Osteocyte (in vitro differentiated cells): ENCODE measurements around the gene FLNC. TPM values are rescaled to one million over a fixed set of nuclear protein-coding genes. Genes with fewer than 3 reads are reported as not detected.

ENCODE experiments used
- DNase-seq: peaks from one replicate; pipeline ENCODE4 v3.0.0; 2021; ENCODE audit warnings: mixed read lengths; ENCODE audit not compliant: unreplicated experiment; ENCODE audit errors: extremely low spot score
- H3K27ac Mint-ChIP-seq: one replicate; pipeline ENCODE4 v1.8.0; 2021; ENCODE audit warnings: mild to moderate bottlenecking, mixed read lengths; ENCODE audit not compliant: unreplicated experiment
- H3K27me3 Mint-ChIP-seq: one replicate; pipeline ENCODE4 v1.8.0; 2021; ENCODE audit warnings: mixed read lengths; ENCODE audit not compliant: unreplicated experiment
- H3K36me3 Mint-ChIP-seq: one replicate; pipeline ENCODE4 v1.8.0; 2021; ENCODE audit warnings: mixed read lengths; ENCODE audit not compliant: unreplicated experiment
- H3K4me1 Mint-ChIP-seq: one replicate; pipeline ENCODE4 v1.8.0; 2021; ENCODE audit warnings: mixed read lengths; ENCODE audit not compliant: unreplicated experiment
- H3K4me3 Mint-ChIP-seq: one replicate; pipeline ENCODE4 v1.8.0; 2021; ENCODE audit warnings: mild to moderate bottlenecking, moderate library complexity, mixed read lengths; ENCODE audit not compliant: unreplicated experiment
- H3K9me3 Mint-ChIP-seq: one replicate; pipeline ENCODE4 v1.8.0; 2021; ENCODE audit warnings: mixed read lengths; ENCODE audit not compliant: unreplicated experiment
- total RNA-seq: library from RNA; stranded (reverse); gene quantifications from 2 replicates; pipeline ENCODE4 v1.2.1, GENCODE V29; 2021
- TF ChIP-seq, protein P1 (sequence below): fragments of 200-600 bp; sonication (generic); IDR thresholded peaks from 2 replicates; pipeline ENCODE4 v1.5.0; 2021; ENCODE audit warnings: antibody characterized with exemption, mild to moderate bottlenecking, moderate library complexity

The FLNC gene
- total RNA-seq, 1 donor from 2014 or later, result 26.9 TPM

DNA sequence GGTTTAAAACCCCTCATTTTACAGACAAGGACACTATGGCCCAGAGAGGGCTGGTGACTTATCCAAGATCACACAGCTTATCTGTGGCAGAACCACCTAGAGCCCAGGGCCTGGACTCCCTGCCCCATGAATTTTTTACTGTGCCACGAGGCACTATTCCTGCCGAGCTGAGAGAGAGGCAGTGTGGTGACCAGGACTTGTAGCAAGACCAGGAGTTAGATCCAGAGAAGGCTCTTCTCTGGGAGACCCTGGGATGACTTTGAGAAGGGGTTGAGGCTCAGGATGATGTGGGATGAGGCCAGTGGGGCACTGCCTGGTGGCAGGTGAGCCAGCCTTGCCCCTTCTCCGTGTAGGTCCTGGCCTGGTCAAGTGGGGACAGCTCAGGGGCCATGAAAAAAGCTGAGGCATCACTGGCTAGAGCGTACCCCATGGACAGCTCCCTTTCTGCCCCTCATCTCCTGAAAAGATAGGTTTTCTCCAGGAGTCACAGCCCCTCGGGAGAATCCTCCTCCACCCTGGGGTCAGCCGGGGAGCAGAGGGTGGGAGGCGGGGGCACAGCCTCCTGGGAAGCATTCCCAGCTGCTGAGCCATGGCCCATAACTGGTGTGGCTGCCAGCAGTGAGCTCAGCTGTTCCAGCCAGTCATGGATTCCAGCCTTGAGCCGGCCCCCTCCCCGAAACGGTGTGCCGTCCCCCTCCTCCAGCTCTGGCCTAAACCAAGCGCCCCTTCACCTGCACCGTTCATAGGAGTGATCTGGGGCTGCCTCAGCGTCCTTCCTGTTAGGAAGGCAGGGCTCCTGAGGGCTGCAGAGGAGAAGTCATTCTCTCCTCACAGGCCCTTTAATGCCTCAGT lies 5.8 kb downstream of the FLNC start:
- Mint-ChIP-seq H3K36me3 (peaks cover 3% of the 10 kb centered on the region), H3K4me3 (no peak overlapping the region), H3K4me1 (peaks cover 32% of the 10 kb centered on the region), H3K27me3 (no peaks in the 10 kb centered on the region), H3K9me3 (no peaks in the 10 kb centered on the region), H3K27ac (no peak overlapping the region)
- DNase-seq, result no peak
- TF ChIP-seq, protein P1, sequence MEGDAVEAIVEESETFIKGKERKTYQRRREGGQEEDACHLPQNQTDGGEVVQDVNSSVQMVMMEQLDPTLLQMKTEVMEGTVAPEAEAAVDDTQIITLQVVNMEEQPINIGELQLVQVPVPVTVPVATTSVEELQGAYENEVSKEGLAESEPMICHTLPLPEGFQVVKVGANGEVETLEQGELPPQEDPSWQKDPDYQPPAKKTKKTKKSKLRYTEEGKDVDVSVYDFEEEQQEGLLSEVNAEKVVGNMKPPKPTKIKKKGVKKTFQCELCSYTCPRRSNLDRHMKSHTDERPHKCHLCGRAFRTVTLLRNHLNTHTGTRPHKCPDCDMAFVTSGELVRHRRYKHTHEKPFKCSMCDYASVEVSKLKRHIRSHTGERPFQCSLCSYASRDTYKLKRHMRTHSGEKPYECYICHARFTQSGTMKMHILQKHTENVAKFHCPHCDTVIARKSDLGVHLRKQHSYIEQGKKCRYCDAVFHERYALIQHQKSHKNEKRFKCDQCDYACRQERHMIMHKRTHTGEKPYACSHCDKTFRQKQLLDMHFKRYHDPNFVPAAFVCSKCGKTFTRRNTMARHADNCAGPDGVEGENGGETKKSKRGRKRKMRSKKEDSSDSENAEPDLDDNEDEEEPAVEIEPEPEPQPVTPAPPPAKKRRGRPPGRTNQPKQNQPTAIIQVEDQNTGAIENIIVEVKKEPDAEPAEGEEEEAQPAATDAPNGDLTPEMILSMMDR, result no peak

DNA sequence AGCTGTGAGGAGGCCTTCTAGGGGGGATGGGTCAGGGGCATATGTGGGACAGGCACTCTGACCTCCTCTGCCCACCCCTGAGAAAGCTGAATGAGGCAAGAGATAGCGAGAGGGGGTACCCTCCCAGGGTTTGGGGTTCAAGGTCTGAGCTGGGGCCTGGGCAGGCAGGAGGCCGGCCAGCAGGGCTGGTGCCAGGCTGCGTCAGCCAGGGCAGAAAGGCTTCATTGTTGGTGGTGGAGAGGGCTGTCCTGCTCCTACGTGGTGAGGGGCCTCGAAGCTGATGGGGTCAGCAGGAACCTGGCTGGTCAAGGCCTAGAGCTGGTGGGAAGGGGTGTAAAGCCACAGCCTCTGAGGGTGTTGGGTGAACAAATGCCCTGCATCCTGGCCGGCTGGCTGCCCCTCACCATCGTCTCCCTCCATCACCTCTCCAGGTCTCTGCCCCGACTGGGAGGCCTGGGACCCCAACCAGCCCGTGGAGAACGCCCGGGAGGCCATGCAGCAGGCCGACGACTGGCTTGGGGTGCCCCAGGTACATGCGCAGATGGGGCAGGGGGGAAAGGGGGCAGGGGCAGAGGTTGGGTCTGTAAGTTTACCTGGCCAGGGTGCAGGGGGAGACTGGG lies 6.6 kb downstream of the FLNC start:
- Mint-ChIP-seq H3K9me3 (no peaks in the 10 kb centered on the region), H3K27ac (no peak overlapping the region), H3K27me3 (no peaks in the 10 kb centered on the region), H3K4me3 (no peak overlapping the region), H3K36me3 (peaks cover 6% of the 10 kb centered on the region), H3K4me1 (peaks cover 24% of the 10 kb centered on the region)
- no peak for DNase-seq
- TF ChIP-seq, protein P1, result no peak

DNA sequence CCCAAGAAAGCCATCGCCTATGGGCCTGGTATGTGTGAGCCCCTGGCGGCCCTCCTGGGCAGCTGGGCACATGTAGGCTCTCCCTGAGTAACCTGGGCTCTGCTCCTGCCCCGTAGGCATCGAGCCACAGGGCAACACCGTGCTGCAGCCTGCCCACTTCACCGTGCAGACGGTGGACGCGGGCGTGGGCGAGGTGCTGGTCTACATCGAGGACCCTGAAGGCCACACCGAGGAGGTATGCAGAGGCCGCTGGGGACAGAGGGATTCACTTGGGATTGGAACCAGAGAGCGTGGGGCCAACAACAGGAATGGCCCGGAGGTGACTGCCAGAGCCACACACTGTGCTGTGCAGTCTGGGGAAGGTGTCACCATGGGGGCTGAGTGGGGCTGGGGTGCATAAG lies 7.3 kb downstream of the FLNC start:
- peaks cover 6% of the 10 kb centered on the region for H3K36me3 Mint-ChIP-seq
- H3K4me3 Mint-ChIP-seq, result no peak overlapping the region
- no peaks in the 10 kb centered on the region for H3K27me3 Mint-ChIP-seq
- H3K27ac Mint-ChIP-seq, result no peak overlapping the region
- TF ChIP-seq, protein P1, result no peak
- H3K4me1 Mint-ChIP-seq, result peaks cover 19% of the 10 kb centered on the region
- H3K9me3 Mint-ChIP-seq, result no peaks in the 10 kb centered on the region
- DNase-seq, result no peak

DNA sequence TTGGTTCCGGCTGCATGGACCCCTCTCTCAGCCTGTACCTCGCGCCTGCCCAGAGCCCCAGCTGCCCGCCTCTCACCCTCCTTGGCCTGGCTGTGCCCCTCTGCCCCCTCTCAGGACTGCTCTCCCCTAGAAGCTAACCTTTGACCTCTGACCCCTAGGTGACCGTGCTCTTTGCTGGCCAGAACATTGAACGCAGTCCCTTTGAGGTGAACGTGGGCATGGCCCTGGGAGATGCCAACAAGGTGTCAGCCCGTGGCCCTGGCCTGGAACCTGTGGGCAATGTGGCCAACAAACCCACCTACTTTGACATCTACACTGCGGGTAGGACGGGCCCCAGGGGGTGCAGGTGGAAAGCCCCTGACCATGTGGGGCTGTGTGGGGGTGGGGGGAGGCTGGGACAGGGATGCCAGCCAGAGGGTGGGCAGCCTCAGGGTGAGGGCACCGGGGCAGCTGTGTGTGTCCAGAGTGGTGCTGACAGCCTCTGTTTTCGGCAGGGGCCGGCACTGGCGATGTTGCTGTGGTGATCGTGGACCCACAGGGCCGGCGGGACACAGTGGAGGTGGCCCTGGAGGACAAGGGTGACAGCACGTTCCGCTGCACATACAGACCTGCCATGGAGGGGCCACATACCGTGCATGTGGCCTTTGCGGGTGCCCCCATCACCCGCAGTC lies 8.0 kb downstream of the FLNC start:
- no peak overlapping the region for H3K27ac Mint-ChIP-seq
- H3K4me3 Mint-ChIP-seq, result no peak overlapping the region
- DNase-seq, result peak; percentile 82
- H3K27me3 Mint-ChIP-seq, result no peaks in the 10 kb centered on the region
- H3K36me3 Mint-ChIP-seq, result peaks cover 6% of the 10 kb centered on the region
- no peaks in the 10 kb centered on the region for H3K9me3 Mint-ChIP-seq
- TF ChIP-seq, protein P1, result no peak
- H3K4me1 Mint-ChIP-seq, result peaks cover 12% of the 10 kb centered on the region
